T-helper 9 cell (primary cell): ENCODE results near the gene CDK5.
"Not testable (repeated sequence)": the region's sequence is repeated elsewhere in the genome, so short reads cannot be mapped to it uniquely, and the experiment has no call there.

Experiments
- DNase-seq: peaks from one replicate; pipeline ENCODE4 v3.0.0-alpha.2; 2020

CDK5 gene

DNA sequence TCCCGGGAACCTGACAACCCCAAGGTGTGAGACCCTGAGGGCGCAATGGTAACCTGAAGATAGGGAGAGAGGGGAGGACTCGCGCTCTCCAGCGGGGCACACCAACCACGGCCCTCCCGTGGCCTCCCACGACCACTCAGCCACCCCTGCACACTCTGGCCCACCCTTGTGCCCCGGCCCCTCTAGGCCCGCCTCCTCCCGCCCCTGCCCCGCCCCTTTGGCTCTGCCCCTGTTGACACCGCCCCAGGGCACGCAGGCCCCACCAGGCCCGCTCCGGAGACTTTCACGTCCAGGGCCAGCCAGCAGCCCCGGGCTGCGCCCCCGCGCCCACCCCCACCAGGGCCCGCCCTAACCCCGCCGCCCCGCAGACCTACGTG is 44.4 kb downstream of the CDK5 start:
- no peak for DNase-seq

DNA sequence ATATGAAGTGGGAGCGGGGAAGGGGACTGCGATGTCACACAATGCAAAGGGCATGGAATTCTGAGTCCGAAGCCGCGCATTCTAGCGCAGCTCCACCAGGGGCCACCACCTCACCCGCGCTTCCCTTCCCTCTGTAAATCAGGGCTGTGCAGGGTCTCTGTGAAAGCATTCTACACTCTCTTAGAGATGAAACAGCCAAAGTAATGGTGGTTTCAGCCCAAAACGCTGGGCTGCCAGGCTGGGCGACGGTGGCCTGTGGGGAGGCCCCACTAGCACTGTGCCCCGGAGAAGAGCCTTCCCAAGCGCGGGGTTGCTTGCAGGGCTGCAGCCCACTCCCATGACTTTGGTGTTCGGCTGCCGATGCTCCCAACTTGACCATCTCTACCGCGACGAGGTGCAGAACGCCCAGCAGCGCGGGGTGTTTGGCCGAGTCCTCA is 44.8 kb downstream of the CDK5 start:
- DNase-seq, result no peak

DNA sequence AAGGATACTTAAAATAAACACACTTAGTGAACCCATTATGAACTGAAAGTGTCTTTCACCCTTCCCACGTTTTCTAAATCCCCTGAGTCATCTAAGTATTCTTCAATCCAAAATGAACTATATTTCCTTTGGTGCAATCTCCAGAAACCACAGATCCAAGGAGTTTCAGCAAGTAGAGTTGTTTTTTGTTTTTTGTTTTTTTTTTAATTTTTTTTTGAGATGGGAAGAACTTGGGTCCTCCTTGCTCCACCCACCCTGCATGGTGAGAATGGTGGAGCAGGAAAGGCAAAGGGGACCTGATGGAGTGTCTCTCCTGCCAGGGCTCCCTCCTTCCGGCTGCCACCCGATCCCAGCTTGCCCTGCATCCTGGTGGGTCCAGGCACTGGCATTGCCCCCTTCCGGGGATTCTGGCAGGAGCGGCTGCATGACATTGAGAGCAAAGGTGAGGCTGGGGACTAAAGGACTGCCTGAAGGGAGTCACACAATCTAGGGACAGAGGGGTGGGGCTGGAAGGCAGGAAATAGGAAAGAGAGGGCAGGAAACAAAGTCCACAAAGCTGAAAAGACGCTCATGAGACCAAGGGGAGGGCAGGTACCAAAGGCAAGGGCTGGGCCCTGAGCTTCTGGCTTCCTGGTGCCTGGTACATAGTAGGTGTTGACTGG is 45.5 kb downstream of the CDK5 start:
- no peak for DNase-seq

DNA sequence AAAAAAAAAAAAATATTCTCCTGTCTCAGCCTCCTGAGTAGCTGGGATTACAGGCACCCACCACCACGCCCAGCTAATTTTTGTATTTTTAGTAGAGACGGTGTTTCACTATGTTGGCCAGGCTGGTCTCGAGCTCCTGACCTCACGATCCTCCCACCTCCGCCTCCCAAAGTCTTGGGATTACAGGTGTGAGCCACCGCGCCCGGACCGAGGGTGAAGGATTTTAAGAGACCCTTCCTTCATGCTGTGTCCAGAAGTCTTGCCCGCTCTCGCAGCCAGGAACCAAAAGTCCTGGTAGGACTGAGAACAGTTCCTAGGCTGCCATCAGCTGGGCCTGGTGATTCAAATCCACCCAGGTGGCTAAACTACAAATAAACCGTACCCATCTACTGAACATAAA is 46.1 kb downstream of the CDK5 start:
- not testable (repeated sequence) for DNase-seq

DNA sequence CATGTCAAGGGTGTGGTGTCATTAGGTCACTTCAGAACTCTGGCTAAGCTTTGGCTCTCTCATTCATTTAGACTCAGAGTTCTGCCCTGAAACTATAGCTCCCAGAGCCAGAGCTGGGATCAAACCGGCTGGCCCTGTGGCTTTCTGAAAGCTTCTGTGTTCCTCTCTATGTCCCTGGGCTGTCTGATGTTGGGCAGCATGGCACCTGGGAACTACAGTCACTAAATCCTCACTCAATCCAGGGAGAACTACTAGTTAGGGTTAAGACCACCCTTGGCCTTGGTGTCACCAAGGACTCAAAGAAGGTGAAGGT is 46.6 kb downstream of the CDK5 start:
- DNase-seq, result no peak

DNA sequence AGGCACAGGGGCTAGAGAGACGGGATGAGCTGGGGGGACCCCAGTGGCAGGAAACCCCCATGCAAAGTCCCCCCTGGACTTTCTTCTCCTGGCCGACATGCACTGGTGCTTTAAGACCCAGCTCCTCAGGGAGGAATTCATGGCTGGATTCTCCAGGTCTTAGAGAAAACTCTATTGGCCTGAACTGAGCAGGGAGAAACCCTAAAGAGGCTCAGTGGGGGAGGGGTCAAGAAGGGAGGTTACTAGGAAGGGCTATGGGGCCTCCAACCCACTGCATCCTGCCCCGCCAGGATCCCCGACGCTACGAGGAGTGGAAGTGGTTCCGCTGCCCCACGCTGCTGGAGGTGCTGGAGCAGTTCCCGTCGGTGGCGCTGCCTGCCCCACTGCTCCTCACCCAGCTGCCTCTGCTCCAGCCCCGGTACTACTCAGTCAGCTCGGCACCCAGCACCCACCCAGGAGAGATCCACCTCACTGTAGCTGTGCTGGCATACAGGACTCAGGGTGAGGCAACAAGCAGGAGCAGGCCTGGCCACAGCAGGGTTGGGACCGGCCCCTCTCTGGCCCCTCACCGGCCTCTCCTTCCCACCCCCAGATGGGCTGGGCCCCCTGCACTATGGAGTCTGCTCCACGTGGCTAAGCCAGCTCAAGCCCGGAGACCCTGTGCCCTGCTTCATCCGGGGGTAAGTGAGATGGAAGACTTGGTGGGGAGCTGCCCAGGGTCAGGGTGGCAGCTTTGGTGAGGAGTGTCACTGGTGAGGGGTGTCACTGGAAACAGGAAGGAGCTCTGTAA is 47.2 kb downstream of the CDK5 start:
- peak; percentile 43 for DNase-seq

DNA sequence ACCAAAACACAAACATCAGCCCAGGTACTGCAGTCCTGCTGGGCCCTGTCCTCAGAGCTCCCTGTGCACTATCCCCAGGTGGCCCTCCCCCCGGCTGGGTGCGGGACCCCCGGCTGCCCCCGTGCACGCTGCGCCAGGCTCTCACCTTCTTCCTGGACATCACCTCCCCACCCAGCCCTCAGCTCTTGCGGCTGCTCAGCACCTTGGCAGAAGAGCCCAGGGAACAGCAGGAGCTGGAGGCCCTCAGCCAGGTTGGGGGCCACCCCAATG is 47.7 kb downstream of the CDK5 start:
- DNase-seq, result no peak

DNA sequence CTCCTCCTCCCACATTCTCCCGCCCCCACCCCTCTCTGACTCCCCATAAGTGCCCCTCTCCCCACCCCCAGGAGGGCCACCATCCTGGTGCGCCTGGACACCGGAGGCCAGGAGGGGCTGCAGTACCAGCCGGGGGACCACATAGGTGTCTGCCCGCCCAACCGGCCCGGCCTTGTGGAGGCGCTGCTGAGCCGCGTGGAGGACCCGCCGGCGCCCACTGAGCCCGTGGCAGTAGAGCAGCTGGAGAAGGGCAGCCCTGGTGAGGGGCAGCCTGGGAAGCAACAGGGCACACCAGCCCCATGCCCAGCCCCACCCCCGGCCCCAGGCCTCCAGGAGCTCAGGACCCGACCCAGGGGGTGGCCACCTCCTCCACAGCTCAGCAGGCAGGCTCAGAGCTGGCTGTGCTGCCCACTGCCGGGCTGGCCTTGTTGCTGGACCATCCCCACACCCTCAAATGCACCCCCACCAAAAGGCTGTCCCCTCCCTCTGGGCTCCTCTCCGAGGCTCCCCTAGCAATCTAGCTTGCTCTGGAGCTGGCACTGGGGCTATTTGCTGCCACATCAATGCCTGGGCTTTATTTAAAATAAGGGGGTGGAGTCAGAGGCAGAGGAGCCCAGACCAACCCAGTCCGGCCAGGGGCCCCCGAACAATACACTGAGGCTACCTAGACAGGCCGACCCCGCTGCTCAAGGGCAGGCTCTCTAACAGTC is 48.2 kb downstream of the CDK5 start:
- no peak for DNase-seq

DNA sequence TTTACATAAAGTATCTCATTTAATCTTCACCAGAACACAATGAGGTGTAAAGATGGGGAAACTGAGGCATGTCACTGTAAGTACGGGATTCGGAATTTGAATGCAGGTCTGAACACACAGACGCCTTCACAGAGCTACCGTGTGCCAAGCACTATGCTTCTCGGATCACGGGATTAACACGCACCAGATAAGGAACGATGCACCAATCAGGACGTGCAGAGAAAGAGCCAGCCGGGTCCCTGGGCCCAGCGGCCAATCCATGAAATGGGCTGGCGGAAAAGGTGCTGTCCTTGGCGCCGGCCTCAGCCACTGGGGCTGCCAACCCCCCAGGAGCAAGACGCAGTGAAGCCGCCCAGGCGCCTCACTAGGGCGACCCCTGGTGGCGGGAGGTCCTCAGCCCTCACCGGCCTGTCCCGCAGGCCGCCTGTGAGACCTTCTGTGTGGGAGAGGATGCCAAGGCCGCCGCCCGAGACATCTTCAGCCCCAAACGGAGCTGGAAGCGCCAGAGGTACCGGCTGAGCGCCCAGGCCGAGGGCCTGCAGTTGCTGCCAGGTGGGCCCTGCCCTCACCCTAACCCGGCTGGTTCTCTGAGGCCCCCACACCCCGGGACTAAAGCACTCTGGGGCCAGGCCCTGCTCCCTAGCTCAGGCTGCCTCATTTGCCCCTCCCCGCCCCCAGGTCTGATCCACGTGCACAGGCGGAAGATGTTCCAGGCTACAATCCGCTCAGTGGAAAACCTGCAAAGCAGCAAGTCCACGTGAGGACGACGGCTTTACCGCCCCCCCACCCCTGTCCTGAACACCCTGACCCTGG is 49.0 kb downstream of the CDK5 start:
- DNase-seq, result peak; percentile 86

DNA sequence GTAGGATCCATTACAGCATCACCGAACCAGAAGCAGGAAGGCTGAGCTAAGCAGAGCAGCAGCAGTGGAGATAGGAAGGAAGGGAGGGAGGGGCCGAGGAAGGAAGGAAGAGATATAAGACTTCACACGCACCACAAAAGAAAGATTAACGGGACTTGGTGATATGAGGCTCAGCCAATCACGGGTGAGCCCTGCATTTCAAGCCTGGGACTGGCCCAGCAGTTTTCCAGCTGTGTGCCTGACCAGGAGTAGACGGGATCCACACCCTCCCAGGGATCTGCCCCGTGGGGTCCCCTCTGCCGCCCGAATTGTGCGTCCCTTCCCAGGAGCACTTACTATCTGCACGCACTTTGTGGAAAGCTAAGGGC is 49.6 kb downstream of the CDK5 start:
- no peak for DNase-seq

DNA sequence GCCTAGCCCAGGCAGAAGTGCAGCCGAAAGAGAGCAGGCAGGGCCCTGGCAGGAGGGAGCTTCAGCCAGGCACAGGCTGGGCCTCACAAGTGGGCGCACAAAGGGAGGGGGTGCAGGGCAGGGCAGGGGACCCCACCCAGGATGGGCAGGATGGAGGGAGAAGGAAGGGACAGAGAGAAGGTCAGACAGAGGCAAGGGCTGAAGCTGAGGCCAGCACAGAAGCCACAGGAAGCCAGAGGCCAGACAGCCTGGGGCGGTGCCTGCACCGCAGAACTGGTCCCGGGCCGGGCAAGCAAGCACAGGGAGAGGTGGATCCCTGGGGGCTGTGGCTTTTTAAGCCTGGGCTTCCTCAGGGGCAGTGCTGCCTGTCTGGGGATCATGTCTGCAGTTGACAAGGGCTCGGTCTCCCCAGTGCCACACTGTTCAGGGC is 50.2 kb downstream of the CDK5 start:
- no peak for DNase-seq

DNA sequence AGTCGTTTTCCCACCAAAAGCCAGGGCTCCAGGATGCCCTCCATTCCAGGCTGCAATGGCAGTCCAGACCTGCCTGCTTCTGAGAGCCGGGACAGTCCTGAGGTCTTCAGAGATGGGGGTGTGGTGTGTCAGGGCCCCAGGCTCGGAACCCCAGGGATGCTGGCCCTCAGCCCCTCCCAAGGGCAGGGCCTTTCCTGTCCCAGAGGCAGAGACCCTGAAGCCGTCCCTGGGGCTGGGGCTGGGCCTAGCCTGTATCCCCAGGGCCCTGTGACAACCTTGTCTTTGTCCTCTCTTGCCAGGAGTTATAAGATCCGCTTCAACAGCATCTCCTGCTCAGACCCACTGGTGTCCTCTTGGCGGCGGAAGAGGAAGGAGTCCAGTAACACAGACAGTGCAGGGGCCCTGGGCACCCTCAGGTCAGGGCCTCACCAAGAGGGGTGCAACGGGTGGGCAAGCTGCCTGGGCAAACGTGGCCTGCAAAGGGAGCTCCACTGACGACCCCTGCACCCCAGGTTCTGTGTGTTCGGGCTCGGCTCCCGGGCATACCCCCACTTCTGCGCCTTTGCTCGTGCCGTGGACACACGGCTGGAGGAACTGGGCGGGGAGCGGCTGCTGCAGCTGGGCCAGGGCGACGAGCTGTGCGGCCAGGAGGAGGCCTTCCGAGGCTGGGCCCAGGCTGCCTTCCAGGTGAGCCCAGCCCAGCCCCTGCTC is 51.0 kb downstream of the CDK5 start:
- DNase-seq, result no peak

DNA sequence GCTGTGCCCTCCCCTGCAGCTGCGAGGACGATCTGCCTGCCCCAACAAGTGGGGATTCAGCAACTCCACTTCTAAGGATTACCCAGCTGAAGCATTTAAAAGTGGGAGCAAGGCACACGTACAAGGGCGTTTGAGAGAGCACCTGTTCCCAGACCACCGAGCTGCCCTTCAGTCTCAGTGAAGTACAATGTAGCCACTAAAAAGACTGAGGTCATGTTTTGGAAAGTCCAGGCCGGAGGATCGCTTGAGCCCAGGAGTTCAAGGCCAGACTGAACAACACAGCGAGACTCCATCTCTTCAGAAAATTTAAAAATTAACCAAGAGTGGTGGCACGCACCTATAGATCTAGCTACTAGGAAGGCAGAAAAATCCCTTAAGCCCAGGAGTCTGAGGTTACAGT is 52.1 kb downstream of the CDK5 start:
- no peak for DNase-seq
